H1 (cell line): ENCODE data around the gene B3GALT5.

ENCODE experiments used
- ATF3 ChIP-seq: IDR thresholded peaks from 2 replicates; pipeline ENCODE4 v1.6.1; 2011; ENCODE audit warnings: low read depth, mild to moderate bottlenecking, low read length; ENCODE audit not compliant: insufficient read depth
- CTCF ChIP-seq, 3 experiments: IDR thresholded peaks; 1 replicate in 2 of 3; 2 replicates in 1 of 3; pipeline versions ENCODE4 v1.5.1 to v1.6.1; 2011; ENCODE audit warnings: low read length in 3 of 3, mild to moderate bottlenecking in 3 of 3, inconsistent platforms in 2 of 3, low read depth in 1 of 3, moderate library complexity in 1 of 3; ENCODE audit not compliant: insufficient read depth in 1 of 3; ENCODE audit errors: control extremely low read depth in 1 of 3
- EZH2 ChIP-seq: fragments of 200-600 bp; sonication (generic); IDR thresholded peaks from 2 replicates; pipeline ENCODE4 v1.7.1; 2012; ENCODE audit warnings: low read depth, mild to moderate bottlenecking, moderate library complexity, low read length, inconsistent platforms; ENCODE audit not compliant: severe bottlenecking
- JUN ChIP-seq: IDR thresholded peaks from 2 replicates; pipeline ENCODE4 v1.6.1; 2011; ENCODE audit warnings: low read depth, mild to moderate bottlenecking, improper control_type of control experiment, low read length
- MAX ChIP-seq: IDR thresholded peaks from 2 replicates; pipeline ENCODE4 v1.6.1; 2012; ENCODE audit warnings: inconsistent platforms
- POLR2A ChIP-seq, 2 experiments: IDR thresholded peaks; 1 replicate in 1 of 2; 2 replicates in 1 of 2; pipeline ENCODE4 v1.6.1; 2011; ENCODE audit warnings: low read depth in 2 of 2, low read length in 2 of 2, mild to moderate bottlenecking in 2 of 2; ENCODE audit errors: control extremely low read depth in 1 of 2
- POLR2AphosphoS5 ChIP-seq: IDR thresholded peaks from 2 replicates; pipeline ENCODE4 v1.6.1; 2011; ENCODE audit warnings: low read depth, low read length
- RFX5 ChIP-seq: IDR thresholded peaks from 2 replicates; pipeline ENCODE4 v1.6.1; 2011; ENCODE audit warnings: low read depth, low read length, improper control_type of control experiment, borderline replicate concordance
- SIN3A ChIP-seq, 2 experiments: IDR thresholded peaks in 1 of 2; conservative IDR thresholded peaks in 1 of 2; 2 replicates each; pipeline ENCODE4 v1.6.1; 2011 to 2012; ENCODE audit warnings: low read length in 2 of 2, improper control_type of control experiment in 1 of 2, low read depth in 1 of 2, mild to moderate bottlenecking in 1 of 2
- TCF12 ChIP-seq: IDR thresholded peaks from 2 replicates; pipeline ENCODE4 v1.6.1; 2011; ENCODE audit warnings: low read depth, mild to moderate bottlenecking, low read length
- TEAD4 ChIP-seq: IDR thresholded peaks from 2 replicates; pipeline ENCODE4 v1.6.1; 2012; ENCODE audit warnings: low read depth, low read length, inconsistent platforms, mixed read lengths

GRCh38 chr21:39604951-39605350 is 7.8 kb upstream of the B3GALT5 start:
- TF ChIP-seq CTCF (IDR thresholded peaks at IDR 0.05; ENCODE audit: control extremely low read depth in 1 of 3, insufficient read depth in 1 of 3, low read depth in 1 of 3, low read length in 3 of 3) (no peak), ATF3 (no peak), POLR2A (IDR thresholded peaks at IDR 0.05; ENCODE audit: control extremely low read depth in 1 of 2, low read depth in 2 of 2, low read length in 2 of 2) (no peak), EZH2 (no peak), POLR2AphosphoS5 (no peak), TEAD4 (no peak), JUN (no peak), TCF12 (no peak), MAX (no peak), SIN3A (conservative IDR thresholded peaks at IDR 0.05 in 1 of 2, IDR thresholded peaks at IDR 0.05 in 1 of 2; ENCODE audit: low read depth in 1 of 2, low read length in 2 of 2) (no peak), RFX5 (no peak)
